Endometrial microvascular endothelial cells (primary cell): ENCODE results near the gene ANKRD65. TPM values are rescaled to one million over a fixed set of nuclear protein-coding genes. Genes with fewer than 3 reads are reported as not detected.
"Not testable (repeated sequence)": the region's sequence is repeated elsewhere in the genome, so short reads cannot be mapped to it uniquely, and the experiment has no call there.

Source experiments
- in situ Hi-C: cut with HindIII; loops from 2 replicates; pipeline ENCODE4 v1.10.0; 2017; ENCODE audit warnings: low sequenced_read_pairs, low pct_unique_long_range_greater_than_20kb; ENCODE audit errors: inconsistent ontology term
- total RNA-seq: library from RNA; depleted of rRNA; stranded (reverse); fragments of >200 nt; gene quantifications from one replicate; pipeline ENCODE4 v1.2.3, GENCODE V29; 2015; ENCODE audit errors: inconsistent ontology term

ANKRD65 gene
- total RNA-seq, result 2.0 TPM

GRCh38 chr1:1421147-1421906 lies at the start of gene ANKRD65:
Gene ANKRD65 (minus strand): TSS chr1:1421276. CDS start chr1:1421005, 271 bp downstream.
- in situ Hi-C loops, result no loop called here

- in situ Hi-C loops, result not testable (repeated sequence)
Observed at GRCh38 chr1:1468196-1468985, 47.3 kb upstream of the ANKRD65 start.

- in situ Hi-C loops, result no loop called here
Observed at GRCh38 chr1:1463312-1463711, 42.2 kb upstream of the ANKRD65 start.

GRCh38 chr1:1462318-1462966 lies 41.4 kb upstream of the ANKRD65 start:
- in situ Hi-C loops, result no loop called here

GRCh38 chr1:1461721-1462317 lies 40.7 kb upstream of the ANKRD65 start:
- in situ Hi-C loops, result no loop called here

GRCh38 chr1:1460540-1461130 lies 39.6 kb upstream of the ANKRD65 start:
- in situ Hi-C loops, result no loop called here

- in situ Hi-C loops, result not testable (repeated sequence)
Observed at GRCh38 chr1:1459711-1460110, 38.6 kb upstream of the ANKRD65 start.

- in situ Hi-C loops, result not testable (repeated sequence)
Observed at GRCh38 chr1:1459156-1459555, 38.1 kb upstream of the ANKRD65 start.

GRCh38 chr1:1456683-1457255 lies 35.7 kb upstream of the ANKRD65 start:
- in situ Hi-C loops, result not testable (repeated sequence)

- in situ Hi-C loops, result not testable (repeated sequence)
Observed at GRCh38 chr1:1455934-1456333, 34.9 kb upstream of the ANKRD65 start.

- in situ Hi-C loops, result no loop called here
Observed at GRCh38 chr1:1455366-1455884, 34.3 kb upstream of the ANKRD65 start.

GRCh38 chr1:1454286-1455056 lies 33.4 kb upstream of the ANKRD65 start:
- in situ Hi-C loops, result not testable (repeated sequence)

- in situ Hi-C loops, result no loop called here
Observed at GRCh38 chr1:1452882-1453281, 31.8 kb upstream of the ANKRD65 start.

- in situ Hi-C loops, result not testable (repeated sequence)
Observed at GRCh38 chr1:1452365-1452739, 31.3 kb upstream of the ANKRD65 start.

GRCh38 chr1:1451696-1452364 lies 30.8 kb upstream of the ANKRD65 start:
- in situ Hi-C loops, result no loop called here

GRCh38 chr1:1450616-1451015 lies 29.5 kb upstream of the ANKRD65 start:
- in situ Hi-C loops, result not testable (repeated sequence)

- in situ Hi-C loops, result no loop called here
Observed at GRCh38 chr1:1449099-1449739, 28.1 kb upstream of the ANKRD65 start, which contains the start of gene ATAD3C. Gene ATAD3C (plus strand): TSS chr1:1449689. CDS start chr1:1450684, 995 bp downstream.
